Mesenteric fat pad (tissue), 1 donor: ENCODE measurements around the gene CD109. TPM values are rescaled to one million over a fixed set of nuclear protein-coding genes. Genes with fewer than 3 reads are reported as not detected.
"Not testable (repeated sequence)": the region's sequence is repeated elsewhere in the genome, so short reads cannot be mapped to it uniquely, and the experiment has no call there.

Experiments
- DNase-seq: peaks from one replicate; pipeline ENCODE4 v3.0.0-alpha.2; 2020; ENCODE audit warnings: low spot score
- total RNA-seq: library from RNA; stranded (reverse); fragmentation: NEBNext Ultra II Directional; extraction: Animal tissue kit (Norgen Biotek cat#: 25700); gene quantifications from one replicate; pipeline ENCODE4 v1.2.1, GENCODE V29; 2021
- donor health status: DM: yes; HTN: yes; CAD: no.

Gene CD109
- total RNA-seq, 1 donor from 2014 or later = 10.8 TPM

- not testable (repeated sequence) for DNase-seq
These were observed 12.4 kb upstream of the CD109 start for GRCh38 chr6:73683574-73683973.

- DNase-seq = no peak
These were observed 7.7 kb upstream of the CD109 start for GRCh38 chr6:73688351-73688750.

- DNase-seq = no peak
These were observed 5.9 kb upstream of the CD109 start for GRCh38 chr6:73690056-73690455.

- DNase-seq = no peak
These were observed 4.5 kb upstream of the CD109 start for GRCh38 chr6:73691512-73691911.

- no peak for DNase-seq
These were observed 1.1 kb upstream of the CD109 start for GRCh38 chr6:73694711-73695411.

- no peak for DNase-seq
These were observed 1.1 kb downstream of the CD109 start for GRCh38 chr6:73696966-73697655.

GRCh38 chr6:73699676-73700459 lies 3.9 kb downstream of the CD109 start:
- DNase-seq = no peak

- DNase-seq = no peak
These were observed 6.4 kb downstream of the CD109 start for GRCh38 chr6:73702444-73702843.

GRCh38 chr6:73703466-73703865 lies 7.5 kb downstream of the CD109 start:
- no peak for DNase-seq

GRCh38 chr6:73704260-73704659 lies 8.3 kb downstream of the CD109 start:
- no peak for DNase-seq

GRCh38 chr6:73704798-73705197 lies 8.8 kb downstream of the CD109 start:
- no peak for DNase-seq

- no peak for DNase-seq
These were observed 11.0 kb downstream of the CD109 start for GRCh38 chr6:73706971-73707370.

GRCh38 chr6:73710470-73710869 lies 14.5 kb downstream of the CD109 start:
- DNase-seq = no peak

GRCh38 chr6:73710948-73711347 lies 14.9 kb downstream of the CD109 start:
- DNase-seq = no peak

GRCh38 chr6:73712535-73713173 lies 16.7 kb downstream of the CD109 start:
- no peak for DNase-seq

GRCh38 chr6:73713426-73714147 lies 17.6 kb downstream of the CD109 start:
- no peak for DNase-seq

GRCh38 chr6:73715111-73715508 lies 19.1 kb downstream of the CD109 start:
- not testable (repeated sequence) for DNase-seq

- DNase-seq = no peak
These were observed 23.0 kb downstream of the CD109 start for GRCh38 chr6:73719046-73719445.

GRCh38 chr6:73722318-73723060 lies 26.5 kb downstream of the CD109 start:
- DNase-seq = no peak

GRCh38 chr6:73723480-73723879 lies 27.5 kb downstream of the CD109 start:
- DNase-seq = not testable (repeated sequence)
